Fibroblast of upper back skin (primary cell): ENCODE measurements around the gene UGT1A10.

Experiments used
- DNase-seq: peaks from one replicate; pipeline ENCODE4 v3.0.0-alpha.2; 2013

Gene UGT1A10

DNA sequence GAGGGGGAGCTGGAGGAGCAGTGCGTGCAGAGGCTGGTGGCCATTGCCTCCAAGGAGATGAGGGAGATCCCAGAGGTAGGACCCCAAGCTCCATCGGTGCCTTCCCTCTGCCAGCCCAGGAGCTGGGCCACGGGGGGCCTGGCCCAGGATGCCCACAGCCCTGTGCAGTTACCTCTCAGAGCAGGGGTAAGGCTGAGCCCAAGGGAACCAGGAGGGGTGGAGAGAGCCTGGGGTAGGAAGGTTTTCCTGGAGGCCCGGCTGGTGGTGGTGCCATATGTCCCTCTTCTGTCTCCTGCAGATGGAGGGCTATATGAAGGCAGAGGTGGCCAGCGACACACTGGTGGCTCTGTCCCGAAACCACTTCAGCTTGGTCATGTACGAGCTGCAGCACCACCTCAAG lies 153.3 kb downstream of the UGT1A10 start:
- no peak for DNase-seq

DNA sequence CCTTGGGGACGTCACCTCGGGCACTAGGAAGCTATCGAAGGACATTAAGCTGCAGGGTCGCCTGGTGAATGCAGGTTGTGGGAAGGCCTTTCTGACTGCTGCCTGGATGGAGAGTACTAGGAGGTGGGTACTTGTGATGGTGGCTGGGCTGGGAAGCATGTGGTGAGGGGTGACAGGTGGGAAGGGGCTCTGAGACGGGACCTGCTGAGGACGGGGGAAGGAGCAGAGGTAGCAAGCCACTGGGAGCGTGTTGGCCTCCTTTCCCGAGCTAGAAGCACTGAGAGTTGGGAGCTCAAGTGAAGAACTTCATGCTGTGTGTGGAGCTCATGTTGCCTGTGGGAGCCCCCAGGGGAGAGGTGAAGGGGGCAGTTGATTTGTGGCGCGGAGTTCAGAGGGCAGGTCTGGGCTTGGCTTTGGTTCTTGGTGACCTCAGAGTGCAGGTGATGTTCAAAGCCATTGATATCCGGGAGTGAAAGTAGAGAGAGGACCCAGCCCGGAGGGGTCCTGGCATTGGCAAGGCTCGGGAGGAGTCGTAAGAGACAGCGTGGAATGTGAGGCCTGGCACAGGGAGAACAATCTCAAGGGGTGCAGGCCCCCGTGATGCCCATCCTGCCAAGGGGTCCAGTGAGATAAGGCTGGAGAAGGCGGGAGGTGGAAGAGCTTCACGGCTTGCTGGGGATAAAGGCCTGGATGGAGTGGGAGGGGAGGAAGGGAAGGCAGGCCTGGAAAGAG lies 155.1 kb downstream of the UGT1A10 start:
- no peak for DNase-seq

DNA sequence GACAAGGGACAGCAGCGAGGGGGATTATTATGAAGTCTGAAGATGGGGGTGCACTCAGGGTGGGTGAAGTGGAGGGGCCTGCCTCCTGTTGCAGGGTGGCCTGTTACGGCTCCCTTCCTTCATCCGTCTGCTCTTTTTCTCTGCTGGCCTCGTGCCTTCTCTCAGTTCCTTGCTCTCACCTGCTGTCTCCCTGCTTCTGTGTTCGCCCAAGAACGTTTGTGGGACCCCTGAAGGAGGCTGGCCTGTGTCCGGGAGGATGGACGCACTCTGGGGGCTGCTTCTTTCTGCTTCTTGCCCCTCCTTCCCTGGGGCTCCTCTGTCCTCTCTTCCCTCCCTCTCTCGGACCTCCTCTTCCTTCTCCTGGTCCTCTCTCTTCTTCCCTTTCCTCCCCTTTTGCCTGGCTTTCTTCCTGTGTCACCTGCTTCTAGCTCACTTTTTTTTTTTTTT lies 155.7 kb downstream of the UGT1A10 start:
- DNase-seq, result no peak

DNA sequence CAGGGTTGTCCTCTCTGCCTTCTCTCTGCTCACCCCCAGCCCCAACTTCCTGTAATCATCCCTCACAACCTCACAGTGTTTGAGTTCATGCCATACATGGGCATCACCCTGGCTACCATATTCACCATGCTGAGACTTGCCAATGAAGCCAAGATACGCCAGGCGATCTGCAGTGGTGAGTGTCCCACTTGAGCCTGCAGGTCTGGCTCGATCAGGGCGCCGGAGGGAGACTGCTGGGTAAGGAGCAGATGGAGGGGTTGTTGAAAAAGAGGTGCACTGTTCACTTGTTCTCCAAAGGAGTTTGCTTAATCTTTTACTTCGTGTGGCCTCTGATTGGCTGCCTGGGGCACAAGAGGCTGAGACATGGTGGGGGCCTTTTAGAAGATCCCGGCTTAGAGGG lies 156.5 kb downstream of the UGT1A10 start:
- DNase-seq, result no peak

DNA sequence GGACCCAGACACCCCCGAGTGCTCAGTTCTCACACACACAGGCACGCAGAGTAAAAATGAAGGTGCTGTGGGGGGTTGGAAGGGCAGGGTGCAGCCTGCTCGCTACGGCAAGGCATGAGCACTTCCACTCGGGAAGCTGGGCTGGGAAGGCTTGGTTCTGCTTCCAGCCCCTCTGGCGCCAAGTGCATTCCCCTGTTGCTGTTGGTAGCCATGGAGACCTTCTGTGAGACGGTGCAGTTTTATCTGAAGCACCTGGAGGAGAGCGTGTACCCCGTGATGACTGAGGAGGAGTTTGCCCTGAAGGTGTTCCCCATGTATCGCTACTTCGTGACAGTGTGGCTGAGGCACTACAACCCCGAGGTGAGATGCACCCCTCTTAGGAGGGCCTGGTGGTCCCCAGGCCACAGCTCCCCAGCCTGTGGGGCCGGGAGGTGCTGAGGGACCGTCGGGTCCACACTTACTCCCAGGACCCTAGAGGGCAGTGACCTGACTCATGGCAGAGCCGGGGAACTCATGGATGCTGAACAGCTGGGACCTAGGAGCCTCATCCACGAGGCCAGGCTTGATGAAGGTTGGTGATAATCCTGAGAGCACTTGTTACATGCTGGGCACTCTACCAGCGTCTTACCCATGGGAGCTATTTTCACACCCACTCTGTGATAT lies 157.3 kb downstream of the UGT1A10 start:
- no peak for DNase-seq

DNA sequence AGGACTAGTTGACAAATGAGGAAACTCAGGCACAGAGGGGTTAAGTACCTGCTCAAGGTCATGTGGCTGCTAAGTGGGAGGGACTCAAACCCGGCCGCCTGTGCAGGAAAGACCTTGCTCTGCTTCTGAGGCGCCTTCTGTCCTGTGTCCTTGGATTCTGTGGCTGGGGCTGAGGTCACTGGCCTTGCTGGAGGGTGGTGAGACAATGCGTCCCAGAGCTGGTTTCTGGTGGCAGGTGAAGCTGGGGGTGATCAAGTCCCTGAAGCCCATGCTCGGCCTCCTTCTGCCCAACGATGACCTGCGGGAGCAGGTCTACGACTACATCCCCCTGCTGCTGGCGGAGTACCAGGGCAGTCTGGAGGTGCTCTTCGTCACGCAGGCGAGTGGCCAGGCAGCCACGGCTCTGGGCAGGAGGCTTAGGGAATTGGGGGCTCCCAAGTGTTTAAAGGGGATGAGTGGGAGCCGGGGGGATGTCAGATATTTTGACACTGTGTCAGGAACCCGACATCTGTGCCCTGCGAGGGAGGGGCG lies 157.9 kb downstream of the UGT1A10 start:
- DNase-seq, result no peak

DNA sequence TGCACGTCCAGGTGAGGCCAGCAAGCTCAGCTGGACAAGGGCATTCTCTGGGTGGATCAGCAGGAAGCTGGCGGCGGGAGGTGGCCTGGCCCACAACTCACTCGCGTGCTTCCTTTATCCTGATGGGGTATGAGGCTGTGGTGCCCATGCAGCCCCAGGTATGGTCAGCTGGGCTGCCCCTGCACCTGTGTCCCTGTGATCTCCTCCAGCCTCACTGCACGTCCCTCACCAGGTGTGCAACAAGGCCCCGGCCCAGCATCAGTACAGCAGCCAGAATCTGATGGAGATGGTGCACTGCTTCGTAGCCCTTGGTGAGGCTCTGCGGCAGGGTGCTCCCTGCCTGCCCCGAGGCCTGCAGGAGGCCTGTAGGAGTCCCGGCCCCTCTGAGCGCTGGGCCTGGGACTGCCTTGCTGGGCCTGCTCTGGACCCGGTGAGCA lies 159.5 kb downstream of the UGT1A10 start:
- no peak for DNase-seq

DNA sequence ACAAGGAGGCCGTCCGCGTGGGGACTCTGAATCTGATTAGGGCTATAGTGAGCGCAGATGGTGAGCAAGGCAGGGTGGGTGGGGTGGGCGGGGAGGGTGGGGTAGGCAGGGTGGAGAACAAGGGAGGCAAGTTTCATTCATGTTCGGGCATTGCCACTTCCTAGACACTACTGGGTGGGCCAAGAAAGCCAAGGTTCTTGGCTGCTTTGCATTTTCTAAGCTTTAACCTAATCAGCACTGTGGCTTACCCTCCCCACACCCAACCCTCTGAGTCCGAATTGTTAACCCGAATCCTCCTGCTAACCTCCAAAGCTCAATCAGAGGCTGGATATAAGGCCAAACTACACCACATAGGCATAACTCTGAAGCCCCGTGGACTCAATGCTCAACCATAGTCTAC lies 160.0 kb downstream of the UGT1A10 start:
- no peak for DNase-seq

DNA sequence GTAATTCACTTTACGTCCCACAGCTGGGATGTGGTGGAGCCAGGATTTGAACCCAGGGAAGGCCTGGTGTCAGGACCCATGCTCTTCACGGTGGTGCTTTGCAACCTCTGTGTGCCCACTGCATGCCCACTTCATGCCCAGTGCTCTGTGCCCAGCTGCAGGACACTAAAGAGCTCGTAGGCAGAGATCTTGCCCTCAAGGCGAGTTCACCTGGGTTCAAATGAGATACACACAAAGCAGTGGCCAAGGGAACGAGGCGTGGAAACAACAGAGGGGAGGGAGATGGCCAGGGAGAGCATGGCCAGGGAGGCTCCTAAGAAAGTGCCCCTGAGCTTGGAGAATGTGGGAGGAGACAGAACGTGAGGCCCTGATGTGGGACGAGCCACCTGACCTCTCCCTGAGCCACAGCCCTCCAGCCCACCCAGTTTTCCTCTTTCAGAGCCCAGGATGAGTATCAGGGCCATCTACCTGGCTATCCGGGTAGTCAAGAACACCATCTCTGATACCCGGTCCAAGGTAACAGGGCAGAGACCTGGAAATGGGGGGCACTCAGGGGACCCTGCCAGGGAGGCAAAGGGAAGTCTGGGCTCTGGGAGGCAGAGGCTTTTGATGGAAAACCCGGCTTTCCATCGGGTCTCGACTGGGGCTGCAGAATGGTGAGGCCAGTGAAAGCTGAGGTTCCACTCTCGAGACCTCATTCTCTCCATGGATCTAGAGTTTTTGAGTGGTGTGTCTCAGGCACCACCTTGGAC lies 162.3 kb downstream of the UGT1A10 start:
- DNase-seq, result no peak

DNA sequence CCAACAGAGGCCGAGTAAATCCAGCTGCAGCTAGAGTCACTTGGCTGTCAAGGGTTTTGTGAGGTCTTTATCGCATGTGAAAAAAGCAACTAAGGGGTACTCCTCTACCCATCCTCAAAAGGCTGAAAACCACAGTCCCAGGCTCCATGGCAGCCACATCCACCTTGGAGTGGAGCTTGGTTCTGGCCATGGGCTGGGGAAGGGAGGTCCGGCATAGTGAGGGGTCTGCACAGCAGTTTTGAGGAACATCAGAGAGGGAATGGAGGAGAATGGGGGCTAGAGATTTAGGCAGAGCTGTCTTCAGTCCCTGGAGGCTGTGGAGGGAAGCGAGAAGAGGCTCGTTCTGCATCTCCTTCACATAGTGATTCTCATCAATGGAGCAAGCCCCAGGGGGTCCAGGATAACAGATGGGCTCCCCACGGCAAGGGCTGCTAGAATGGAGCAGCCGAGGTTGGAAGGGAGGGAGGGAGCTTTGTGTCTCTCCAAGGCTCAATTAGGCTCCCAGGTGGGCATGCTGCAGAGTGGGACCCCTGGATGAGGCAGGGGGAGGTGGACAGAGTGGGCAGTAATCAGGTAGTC lies 162.9 kb downstream of the UGT1A10 start:
- DNase-seq, result no peak

DNA sequence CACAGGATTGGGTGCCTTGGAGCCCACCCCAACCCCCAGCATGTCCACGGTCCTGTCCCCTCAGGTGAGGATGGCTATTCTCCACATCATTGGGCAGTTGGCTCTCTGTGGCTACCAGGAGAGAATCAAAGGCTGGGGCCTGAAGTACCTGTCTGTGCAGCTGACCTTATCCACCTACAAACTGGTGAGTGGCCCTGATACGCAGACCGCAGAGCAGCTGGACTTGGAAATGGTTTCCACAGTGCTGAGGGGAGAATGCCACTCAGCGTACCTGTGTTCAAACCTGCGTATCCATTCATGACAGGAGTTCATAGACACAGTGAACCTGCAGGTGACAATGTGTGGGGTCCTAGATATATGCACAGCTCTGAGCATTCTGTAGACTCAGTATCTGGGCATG lies 163.5 kb downstream of the UGT1A10 start:
- DNase-seq, result no peak

DNA sequence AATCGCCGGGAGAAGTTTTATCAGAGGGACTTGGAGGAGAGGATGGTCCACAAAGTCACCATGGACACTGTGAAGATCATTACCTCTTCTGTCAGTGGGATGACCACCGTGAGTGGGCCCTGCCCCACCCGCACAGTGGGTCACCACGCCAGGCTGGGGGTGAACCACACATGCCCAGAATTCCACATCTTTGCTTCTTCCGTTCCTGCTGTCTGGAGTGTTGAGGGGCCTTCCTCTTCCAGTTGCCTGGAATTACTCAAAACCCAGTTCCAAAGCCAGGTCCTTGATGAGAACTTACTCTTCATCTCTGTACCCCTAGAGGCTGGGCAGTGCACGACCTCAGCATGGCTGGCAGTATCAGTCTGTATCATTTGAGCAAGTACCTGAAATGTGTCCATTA lies 164.0 kb downstream of the UGT1A10 start:
- no peak for DNase-seq

DNA sequence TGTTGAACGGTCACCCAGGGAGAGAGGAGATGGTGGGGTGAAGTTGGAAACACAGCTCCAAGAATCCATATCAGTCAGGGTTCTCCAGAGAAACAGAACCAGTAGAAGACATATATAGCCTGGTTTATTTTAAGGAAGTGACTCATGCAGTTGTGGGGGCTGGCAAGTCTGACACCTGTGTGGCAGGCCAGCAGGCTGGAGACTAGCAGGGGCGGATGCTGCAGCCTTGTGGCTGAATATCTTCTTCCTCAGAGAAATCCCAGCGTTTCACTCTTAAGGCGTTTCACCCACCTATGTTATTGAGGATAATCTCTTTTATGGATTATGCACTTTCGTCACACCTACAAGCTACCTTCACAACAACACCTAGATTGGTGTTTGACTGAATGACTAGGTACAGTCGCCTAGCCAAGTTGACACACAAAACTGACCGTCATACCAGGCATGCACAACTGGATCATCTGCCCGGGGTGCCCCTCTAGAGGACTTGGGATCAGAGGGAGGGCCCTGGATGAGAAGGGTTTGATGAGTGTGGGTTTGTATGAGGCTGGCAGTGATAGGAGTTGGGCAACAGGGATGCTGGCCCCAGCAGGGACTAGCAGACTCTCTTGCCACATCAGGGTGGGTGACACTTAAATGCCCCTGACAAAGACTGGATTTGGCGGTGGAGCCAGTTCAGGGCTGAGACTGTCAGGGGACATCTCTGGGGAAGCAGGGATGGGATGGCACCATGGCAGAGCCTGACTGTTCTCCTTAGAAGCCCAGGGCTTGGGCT lies 165.3 kb downstream of the UGT1A10 start:
- no peak for DNase-seq

DNA sequence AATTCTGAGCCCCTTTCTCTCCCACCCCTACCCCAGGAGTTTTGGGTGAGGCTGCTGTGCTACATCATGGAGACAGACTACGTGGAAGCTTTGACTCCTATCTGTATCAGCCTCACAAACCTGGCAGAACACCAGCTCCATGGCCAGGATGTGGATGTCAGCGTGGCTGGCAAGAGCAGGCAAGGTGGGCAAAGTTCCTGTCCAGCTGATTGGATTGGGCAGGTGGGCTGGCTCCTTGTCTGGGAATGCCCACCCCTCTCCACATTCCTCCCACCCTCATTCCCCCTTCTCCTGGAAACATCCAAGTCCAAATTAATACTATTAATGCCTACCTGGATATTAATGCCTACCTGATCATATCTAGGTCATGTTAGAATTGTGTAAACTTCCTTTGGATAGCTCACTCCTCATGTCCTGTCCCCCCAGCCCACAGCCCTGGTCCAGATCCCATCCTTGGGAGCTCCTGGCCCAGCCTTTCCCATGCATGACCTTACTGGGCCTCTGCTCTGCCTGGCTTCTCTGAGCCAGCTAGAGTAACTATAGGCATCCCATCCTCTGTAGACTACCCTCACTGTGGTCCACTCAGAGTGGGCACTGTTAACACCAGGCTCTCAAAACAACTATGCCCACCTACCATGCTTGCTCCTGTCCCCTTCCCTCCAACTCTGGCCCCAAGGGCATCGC lies 166.0 kb downstream of the UGT1A10 start:
- no peak for DNase-seq

DNA sequence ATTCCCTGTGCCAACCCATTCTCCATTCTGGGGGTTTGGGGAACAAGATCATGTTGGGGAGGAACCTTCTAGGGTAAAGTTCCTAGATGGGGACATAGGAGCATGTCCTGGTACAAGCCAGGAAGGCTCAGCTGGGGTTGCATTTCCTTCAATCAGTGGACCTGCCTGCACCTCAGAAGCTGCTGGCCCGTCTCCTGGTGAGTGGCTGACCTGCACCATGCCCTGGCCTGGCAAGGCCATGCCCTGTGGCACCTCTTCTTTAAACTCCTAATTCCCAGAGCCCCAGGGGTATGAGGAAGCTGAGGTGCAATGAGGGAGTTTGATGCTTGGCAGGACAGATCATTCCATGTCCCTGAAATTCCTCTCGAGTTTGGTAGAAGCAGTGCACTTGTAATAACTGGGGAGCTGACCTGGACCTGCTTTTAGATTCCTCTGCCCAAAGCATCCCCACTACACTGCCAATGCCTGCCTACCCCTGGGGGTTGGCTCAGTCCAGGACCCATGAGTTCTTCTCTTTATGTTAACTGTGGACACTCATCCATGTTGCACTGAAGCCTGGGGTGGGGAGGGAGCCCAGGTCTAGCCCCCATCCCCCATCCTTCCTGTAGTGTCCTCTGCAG lies 167.2 kb downstream of the UGT1A10 start:
- DNase-seq, result no peak

DNA sequence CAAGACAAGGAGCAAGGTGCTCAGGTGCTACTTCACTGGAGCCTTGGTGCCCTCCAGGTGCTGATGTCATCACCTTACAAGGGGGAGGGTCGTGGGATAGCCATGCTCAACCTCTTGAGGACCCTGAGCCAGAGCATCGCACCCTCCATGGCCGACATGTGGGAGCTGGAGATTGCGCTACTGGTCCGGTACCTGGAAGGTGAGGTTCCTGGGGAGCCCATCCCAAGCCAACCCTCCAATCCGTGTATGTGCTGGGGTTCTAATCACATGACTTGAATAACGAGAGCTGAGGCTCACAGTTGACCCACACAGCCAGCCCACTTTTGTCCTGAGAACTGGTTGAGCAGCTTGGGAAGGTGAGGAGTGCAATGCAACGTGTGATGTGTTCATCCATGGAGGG lies 167.7 kb downstream of the UGT1A10 start:
- DNase-seq, result no peak

DNA sequence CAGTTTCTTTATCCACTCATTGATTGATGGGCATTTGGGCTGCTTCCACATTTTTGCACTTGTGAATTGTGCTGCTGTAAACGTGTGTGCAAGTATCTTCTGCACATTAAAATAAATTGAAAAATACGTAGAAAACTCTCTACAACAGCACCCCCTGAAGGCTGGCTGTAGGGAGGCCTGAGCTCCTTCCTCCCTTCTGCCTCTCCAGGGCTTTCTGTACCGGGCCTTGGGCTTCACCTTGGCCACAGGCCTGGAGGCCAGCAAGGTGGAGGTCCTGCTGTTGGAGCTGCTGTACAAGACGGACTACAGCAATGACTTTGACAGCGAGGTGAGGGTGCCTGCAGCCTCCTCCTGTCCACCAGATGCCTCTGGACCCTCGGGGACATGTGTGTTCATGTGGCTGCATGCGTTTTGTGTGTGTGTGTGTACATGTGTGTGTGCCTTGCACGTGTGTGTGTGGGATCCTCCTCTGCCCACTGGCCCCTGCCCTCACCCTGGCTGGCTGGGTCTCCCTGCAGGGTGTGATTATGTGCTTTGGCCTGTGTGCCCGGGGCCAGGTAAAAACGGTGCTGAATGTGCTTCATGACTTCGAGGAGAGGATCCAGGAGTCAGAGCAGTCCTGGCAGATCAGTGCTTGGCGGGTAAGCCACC lies 171.1 kb downstream of the UGT1A10 start:
- no peak for DNase-seq

DNA sequence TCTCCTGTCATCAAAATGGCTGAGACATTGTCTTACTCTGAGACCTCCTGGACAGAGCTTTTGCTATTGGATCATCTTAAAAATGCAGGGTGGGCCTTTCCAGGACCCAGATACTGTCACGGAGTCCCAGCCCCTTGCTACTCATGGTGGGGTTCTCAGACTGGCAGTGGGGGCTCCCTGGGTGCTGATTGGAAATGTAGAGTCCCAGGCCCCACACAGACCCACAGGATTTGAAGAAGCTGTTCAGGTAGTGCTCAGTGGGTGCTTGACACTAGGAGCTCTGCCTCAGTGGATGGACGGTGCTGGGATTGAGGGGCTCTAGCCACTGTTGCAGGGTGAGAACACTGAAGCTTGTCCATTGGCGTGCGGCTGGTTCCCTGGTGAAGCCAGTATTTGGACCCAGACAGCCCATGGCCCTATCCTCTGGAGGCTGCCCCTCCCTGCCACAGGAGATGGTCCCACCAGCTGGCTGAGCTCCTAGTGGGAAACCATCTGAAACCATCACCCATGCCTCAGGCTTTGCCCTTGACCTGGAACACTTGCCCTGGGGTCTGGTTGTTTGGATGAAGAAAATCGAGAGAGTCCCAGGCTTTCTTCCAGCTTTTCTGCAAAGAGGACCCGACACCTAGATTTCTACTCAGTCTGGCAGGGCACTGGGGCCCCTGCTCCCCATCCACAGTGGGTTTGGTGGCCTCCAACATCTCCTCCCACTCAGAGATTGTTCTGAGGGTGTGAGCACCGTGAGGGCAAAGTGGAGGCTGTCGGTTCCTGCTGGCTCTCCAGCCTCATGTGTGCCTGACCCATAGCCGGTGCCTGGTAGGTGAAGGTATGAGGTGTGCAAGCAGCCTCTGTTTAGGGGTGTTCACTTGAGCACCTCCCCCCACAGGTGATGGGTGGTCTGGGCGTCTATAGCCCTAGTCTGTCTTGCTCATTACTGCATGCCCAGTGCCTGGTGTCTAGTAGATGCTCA lies 172.0 kb downstream of the UGT1A10 start:
- no peak for DNase-seq

DNA sequence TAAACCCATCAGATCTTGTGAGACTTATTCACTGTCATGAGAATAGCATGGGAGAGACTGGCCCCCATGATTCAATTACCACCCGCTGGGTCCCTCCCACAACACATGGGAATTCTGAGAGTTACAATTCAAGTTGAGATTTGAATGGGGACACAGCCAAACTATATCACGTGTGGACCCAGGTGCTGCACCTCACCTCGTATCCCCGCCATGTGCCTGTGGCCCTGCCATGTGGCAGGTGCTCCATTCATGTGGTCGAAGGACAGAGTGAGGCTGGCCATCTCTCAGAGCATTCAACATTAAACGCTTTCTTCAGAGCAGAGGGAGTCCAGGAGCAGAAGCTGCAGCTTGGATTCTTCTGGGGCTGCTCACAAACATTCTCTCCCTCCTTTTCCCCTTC lies 174.1 kb downstream of the UGT1A10 start:
- no peak for DNase-seq

DNA sequence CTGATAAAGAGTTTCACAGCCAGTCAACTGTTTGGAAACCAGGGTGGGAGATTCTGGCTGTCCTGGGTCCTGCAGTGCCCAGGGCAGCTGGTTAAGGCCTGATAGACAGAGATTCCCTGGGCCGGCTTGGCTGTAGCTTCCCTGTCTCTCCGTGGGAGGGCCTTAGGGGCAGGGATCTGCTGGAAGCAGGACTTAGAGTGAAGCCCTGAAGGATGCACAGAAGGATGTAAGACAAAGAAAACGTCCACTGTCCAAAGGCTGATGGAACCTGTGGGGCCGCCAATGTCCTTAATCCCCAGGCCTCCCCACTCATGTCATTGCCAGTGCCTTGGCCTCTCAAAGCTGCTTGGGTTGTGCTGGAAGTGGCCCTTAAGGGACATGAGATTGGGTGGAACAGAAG lies 174.8 kb downstream of the UGT1A10 start:
- DNase-seq, result no peak
